Measurements from ENCODE around the gene ZGLP1. TPM values are rescaled to one million over a fixed set of nuclear protein-coding genes. Genes with fewer than 3 reads are reported as not detected.
A peak's percentile ranks its signal among the peaks of the same experiment; 100 is the strongest.

ZGLP1 gene
- total and polyA plus RNA-seq, 10 donors: 2.7 to 24.1 (median 4.2) TPM

DNA sequence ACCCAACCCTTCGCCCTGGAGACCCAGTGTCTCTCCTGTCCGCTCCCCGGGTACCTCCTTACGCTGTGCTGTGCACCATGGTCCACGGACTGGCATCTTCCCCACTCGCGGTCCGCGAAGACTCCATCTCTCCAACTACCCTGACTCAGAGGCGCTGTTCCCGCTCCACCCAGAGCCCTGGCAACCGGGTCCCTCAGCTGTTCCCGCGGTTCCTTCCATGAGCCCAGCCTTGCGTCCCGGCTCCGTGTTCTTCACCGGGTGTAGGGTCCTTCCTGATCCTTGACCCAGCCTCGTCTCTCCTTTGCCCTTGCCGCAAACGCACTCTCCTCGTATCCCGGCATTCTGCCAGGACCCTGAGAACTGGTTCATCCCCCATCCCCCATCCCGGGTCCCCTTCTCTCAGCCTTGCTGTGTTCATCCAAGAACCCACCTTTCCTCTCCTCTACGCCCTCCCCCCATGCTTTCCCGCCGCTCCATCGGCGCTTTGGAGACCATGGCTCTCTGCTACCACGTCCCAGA lies 19.2 kb downstream of the ZGLP1 start:
- H3K27me3 ChIP-seq (replicated peaks in 1 of 7): peaks cover 20 to 88% (median 82%) of the 10 kb centered on the region in 7 donors
- H3K27ac ChIP-seq: no peak overlapping the region
- TF ChIP-seq POLR2AphosphoS5 (IDR thresholded peaks at IDR 0.05) (no peak), POLR2A (IDR thresholded peaks at IDR 0.05) (no peak)
- TF ChIP-seq, protein P1, sequence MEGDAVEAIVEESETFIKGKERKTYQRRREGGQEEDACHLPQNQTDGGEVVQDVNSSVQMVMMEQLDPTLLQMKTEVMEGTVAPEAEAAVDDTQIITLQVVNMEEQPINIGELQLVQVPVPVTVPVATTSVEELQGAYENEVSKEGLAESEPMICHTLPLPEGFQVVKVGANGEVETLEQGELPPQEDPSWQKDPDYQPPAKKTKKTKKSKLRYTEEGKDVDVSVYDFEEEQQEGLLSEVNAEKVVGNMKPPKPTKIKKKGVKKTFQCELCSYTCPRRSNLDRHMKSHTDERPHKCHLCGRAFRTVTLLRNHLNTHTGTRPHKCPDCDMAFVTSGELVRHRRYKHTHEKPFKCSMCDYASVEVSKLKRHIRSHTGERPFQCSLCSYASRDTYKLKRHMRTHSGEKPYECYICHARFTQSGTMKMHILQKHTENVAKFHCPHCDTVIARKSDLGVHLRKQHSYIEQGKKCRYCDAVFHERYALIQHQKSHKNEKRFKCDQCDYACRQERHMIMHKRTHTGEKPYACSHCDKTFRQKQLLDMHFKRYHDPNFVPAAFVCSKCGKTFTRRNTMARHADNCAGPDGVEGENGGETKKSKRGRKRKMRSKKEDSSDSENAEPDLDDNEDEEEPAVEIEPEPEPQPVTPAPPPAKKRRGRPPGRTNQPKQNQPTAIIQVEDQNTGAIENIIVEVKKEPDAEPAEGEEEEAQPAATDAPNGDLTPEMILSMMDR (IDR thresholded peaks at IDR 0.05 in 8 of 11, conservative IDR thresholded peaks at IDR 0.05 in 3 of 11): no peak
- WGBS, 5 donors: 1 to 5% (median 1%) methylated on average over 30 of the region's 30 CpGs
- no peak for DNase-seq
- peak overlapping the region in 6 of 8 donors; percentile 39 to 70 (median 44) for H3K4me3 ChIP-seq
- intact Hi-C loops (cut with DNase I; ENCODE audit: low total_unique reads): no loop called here
- peaks cover 74 to 100% (median 94%) of the 10 kb centered on the region in 6 donors for H3K4me1 ChIP-seq
- H3K36me3 ChIP-seq: peaks cover 3 to 10% (median 8%) of the 10 kb centered on the region in 6 donors
- no peaks in the 10 kb centered on the region for H3K9me3 ChIP-seq

DNA sequence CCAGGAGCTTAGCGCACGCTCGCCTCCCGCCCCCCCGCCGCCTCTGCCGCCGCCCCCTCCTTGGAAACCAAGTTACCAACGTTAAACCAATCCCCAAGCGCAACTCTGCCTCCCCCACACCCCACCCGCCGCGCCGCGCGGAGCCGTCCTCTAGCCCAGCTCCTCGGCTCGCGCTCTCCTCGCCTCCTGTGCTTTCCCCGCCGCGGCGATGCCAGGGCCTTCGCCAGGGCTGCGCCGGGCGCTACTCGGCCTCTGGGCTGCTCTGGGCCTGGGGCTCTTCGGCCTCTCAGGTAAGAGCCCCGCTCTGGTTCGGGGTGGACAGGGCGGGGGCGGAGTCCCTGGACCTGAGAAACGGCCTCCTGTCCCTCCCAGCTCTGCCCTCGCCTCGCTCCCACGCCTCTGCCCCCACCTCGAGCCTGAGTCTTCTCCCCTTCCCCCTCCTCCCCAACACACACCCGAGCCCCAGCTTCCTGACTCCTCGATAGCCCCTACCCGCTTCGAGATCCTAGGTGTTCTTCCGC lies 19.7 kb downstream of the ZGLP1 start, which contains the start of gene ICAM5:
Gene ICAM5, plus strand, starts transcription at position 117 of the 521 bp plus-strand sequence. Its CDS starts 92 bp downstream, at position 209.
- peak within 1 kb of the TSS in 1 of 8 donors; percentile 20 for H3K27ac ChIP-seq
- H3K27me3 ChIP-seq (replicated peaks in 1 of 7): peaks cover 15 to 83% (median 77%) of the 10 kb centered on the region in 7 donors
- peaks cover 69 to 100% (median 92%) of the 10 kb centered on the region in 6 donors for H3K4me1 ChIP-seq
- peak within 1 kb of the TSS; percentile 13 to 70 (median 43) for H3K4me3 ChIP-seq
- 1 to 3% (median 2%) methylated on average over 14 to 45 of the region's 45 CpGs for WGBS, 5 donors
- DNase-seq: peak; percentile 77
- no peaks in the 10 kb centered on the region for H3K9me3 ChIP-seq
- intact Hi-C loops (cut with DNase I; ENCODE audit: low total_unique reads): no loop called here
- peaks cover 3 to 15% (median 14%) of the 10 kb centered on the region in 6 donors for H3K36me3 ChIP-seq
- TF ChIP-seq, protein P1 (IDR thresholded peaks at IDR 0.05 in 8 of 11, conservative IDR thresholded peaks at IDR 0.05 in 3 of 11): no peak
- TF ChIP-seq POLR2AphosphoS5 (IDR thresholded peaks at IDR 0.05) (no peak), POLR2A (IDR thresholded peaks at IDR 0.05) (no peak)

DNA sequence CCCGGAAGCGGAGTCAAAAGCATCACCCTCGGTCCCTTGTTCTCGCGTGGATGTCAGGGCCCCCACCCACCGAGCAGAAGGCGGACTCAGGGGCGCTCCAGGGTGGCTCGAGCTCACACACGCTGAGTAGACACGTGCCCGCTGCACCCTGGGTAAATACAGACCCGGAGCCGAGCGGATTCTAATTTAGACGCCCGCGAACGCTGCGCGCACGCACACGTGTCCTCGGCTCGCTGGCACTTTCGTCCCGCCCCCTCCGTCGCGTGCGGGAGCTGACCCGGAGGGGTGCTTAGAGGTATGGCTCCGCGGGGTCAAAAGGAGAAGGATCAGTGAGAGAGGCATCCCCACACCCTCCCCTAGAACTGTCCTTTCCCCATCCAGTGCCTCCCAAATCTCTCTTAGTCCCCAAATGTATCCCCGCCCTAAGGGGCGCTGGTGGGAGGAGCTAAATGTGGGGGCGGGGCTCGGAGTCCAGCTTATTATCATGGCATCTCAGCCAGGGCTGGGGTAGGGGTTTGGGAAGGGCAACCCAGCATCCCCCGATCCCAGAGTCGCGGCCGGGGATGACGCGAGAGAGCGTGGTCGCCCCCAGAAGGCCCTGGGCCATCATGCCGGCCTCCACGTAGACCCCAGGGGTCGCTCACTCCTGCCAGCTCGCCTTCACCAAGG lies 20.3 kb downstream of the ZGLP1 start:
- H3K27ac ChIP-seq: no peak overlapping the region
- intact Hi-C loops (cut with DNase I; ENCODE audit: low total_unique reads): no loop called here
- peak; percentile 87 for DNase-seq
- H3K27me3 ChIP-seq (replicated peaks in 1 of 7): peaks cover 15 to 77% (median 71%) of the 10 kb centered on the region in 7 donors
- no peaks in the 10 kb centered on the region for H3K9me3 ChIP-seq
- peaks cover 69 to 100% (median 93%) of the 10 kb centered on the region in 6 donors for H3K4me1 ChIP-seq
- TF ChIP-seq, protein P1 (IDR thresholded peaks at IDR 0.05 in 8 of 11, conservative IDR thresholded peaks at IDR 0.05 in 3 of 11): no peak
- no peak for TF ChIP-seq POLR2A (IDR thresholded peaks at IDR 0.05)
- peak in 1 of 3 donors; percentile 3 for TF ChIP-seq POLR2AphosphoS5 (IDR thresholded peaks at IDR 0.05)
- peak overlapping the region; percentile 13 to 70 (median 43) for H3K4me3 ChIP-seq
- 0 to 2% (median 1%) methylated on average over 31 to 50 of the region's 50 CpGs for WGBS, 5 donors
- peaks cover 3 to 21% (median 20%) of the 10 kb centered on the region in 6 donors for H3K36me3 ChIP-seq
